ENCODE measurements around the gene SLC39A1. TPM values are rescaled to one million over a fixed set of nuclear protein-coding genes. Genes with fewer than 3 reads are reported as not detected.

The SLC39A1 gene
- total and polyA plus RNA-seq, 9 of the 15 experiments (the other 6 are each of a cell fraction or from before 2014, with no cell fraction given) = 9.9 to 81.1 (median 62.7) TPM

DNA sequence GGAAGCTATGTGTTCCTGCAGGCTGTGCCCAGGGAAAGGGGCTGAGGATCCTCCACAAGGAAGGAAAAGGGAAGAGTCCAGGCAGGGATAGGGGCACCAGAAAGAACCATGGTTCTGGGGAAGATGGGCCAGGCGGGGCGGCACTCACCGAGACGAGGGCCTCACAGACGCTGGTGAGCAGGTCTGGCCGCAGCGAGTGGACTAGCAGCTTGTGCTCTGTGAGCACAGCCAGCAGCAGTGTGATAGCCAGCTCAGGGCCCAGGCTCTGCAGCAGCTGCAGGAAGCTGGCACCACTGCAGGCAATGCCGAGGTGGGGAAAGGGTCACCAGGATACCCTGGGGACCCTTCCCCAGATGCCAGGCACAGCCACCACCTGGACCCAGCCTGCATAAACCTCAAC, 22.6 kb downstream of the SLC39A1 start (continued):
- TF ChIP-seq ZNF217 (CRISPR knock-in tag; IDR thresholded peaks at IDR 0.05) = no peak

DNA sequence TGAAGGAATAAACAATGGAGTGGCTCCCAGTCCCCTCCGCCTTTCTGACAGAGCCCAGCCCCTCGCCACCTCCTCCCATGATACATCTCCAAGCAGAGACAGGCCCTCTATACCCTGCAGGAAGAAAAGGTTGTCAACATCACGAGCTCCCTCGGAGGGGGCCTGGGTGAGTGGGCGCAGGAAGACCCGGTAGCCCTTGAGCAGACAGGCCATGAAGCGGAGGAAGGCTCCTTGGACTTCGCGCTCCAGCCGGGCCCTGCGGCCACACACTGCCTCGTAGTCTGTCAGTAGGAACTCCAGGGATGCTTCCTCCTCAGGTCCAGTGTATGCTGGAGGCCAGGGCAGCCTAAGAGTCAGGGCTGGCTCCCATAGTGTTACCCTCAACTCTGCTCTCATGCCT, 23.9 kb downstream of the SLC39A1 start:
- DNase-seq (ENCODE audit: extremely low read depth in 1 of 4, low spot score in 3 of 4) (no peak), ATAC-seq (no peak), FAIRE-seq (no peak)
- intact Hi-C loops (cut with micrococcal nuclease) (no loop called here), in situ Hi-C loops (cut with MboI) (no loop called here)
- H3K4me1 ChIP-seq (replicated peaks in 1 of 2; ENCODE audit: control insufficient read depth in 2 of 2, insufficient read depth in 2 of 2, low read length in 2 of 2) = peaks cover 3 to 8% of the 10 kb centered on the region in 2 experiments; a peak in 3 of 5 replicates
- no peaks in the 10 kb centered on the region for H3K27me3 ChIP-seq (ENCODE audit: control insufficient read depth in 2 of 2, insufficient read depth in 2 of 2, low read length in 2 of 2)
- no peak overlapping the region for H3K9ac ChIP-seq (ENCODE audit: insufficient read depth in 1 of 2, low read depth in 2 of 2, low read length in 2 of 2)
- no peaks in the 10 kb centered on the region for H4K20me1 ChIP-seq (replicated peaks; ENCODE audit: control insufficient read depth, insufficient read depth, low read length)
- no peaks in the 10 kb centered on the region for H3K9me1 ChIP-seq (ENCODE audit: control insufficient read depth, insufficient read depth, low read length)
- H2AFZ ChIP-seq (ENCODE audit: low read depth, low read length) = no peak overlapping the region
- BruUV-seq (replicated peaks) = no TSS peak
- CTCF ChIA-PET (ENCODE audit: low intra/inter-chr PET ratio) = no interaction called here
- H3K4me3 ChIP-seq = no peak overlapping the region
- H3K4me2 ChIP-seq (ENCODE audit: insufficient read depth, low read length) = no peak overlapping the region
- 89% methylated on average over 6 of the region's 12 CpGs for WGBS (ENCODE audit: insufficient coverage, low coverage, missing lambda C conversion rate)
- H3K79me2 ChIP-seq (ENCODE audit: control insufficient read depth, insufficient read depth, low read length) = peaks cover 9% of the 10 kb centered on the region
- POLR2A ChIA-PET = interaction anchor here (0.7 to 3.0 kb wide), 4 partner anchors 10 to 51 kb away, joined by 4 to 10 read pairs (median 8); partner anchors contain the start of genes CRTC2, GATAD2B and RPS27
- no peaks in the 10 kb centered on the region for H3K9me3 ChIP-seq (replicated peaks; ENCODE audit: control insufficient read depth, insufficient read depth, low read depth, low read length)
- H3K36me3 ChIP-seq (ENCODE audit: control insufficient read depth, insufficient read depth, low read length) = peaks cover 90% of the 10 kb centered on the region
- no peak overlapping the region for H3K27ac ChIP-seq (ENCODE audit: extremely low read depth, low read depth, low read length)
- TF ChIP-seq PTRF (tag; IDR thresholded peaks at IDR 0.05) (no peak), ETV5 (CRISPR knock-in tag; IDR thresholded peaks at IDR 0.05; ENCODE audit: low read depth) (no peak), MBD2 (IDR thresholded peaks at IDR 0.05; ENCODE audit: borderline replicate concordance, low read depth) (no peak), ARNT (IDR thresholded peaks at IDR 0.05) (no peak), DDX20 (tag; IDR thresholded peaks at IDR 0.05; ENCODE audit: low read depth) (no peak), POLR2AphosphoS5 (IDR thresholded peaks at IDR 0.05; ENCODE audit: control insufficient read depth, insufficient read depth, low read depth, low read length) (no peak), ZNF589 (CRISPR knock-in tag; IDR thresholded peaks at IDR 0.05; ENCODE audit: low read depth) (no peak), RBM15 (IDR thresholded peaks at IDR 0.05; ENCODE audit: insufficient read depth, low read length) (no peak), SIRT6 (IDR thresholded peaks at IDR 0.05; ENCODE audit: low read depth, low read length) (no peak), RBM39 (optimal IDR thresholded peaks at IDR 0.05; ENCODE audit: low read depth, low read length) (no peak), CAMTA2 (CRISPR knock-in tag; conservative IDR thresholded peaks at IDR 0.05) (no peak), FOSL1 (tag; conservative IDR thresholded peaks at IDR 0.05) (no peak), MAFK (IDR thresholded peaks at IDR 0.05; ENCODE audit: low read length) (no peak)
- TF ChIP-seq, protein P1, sequence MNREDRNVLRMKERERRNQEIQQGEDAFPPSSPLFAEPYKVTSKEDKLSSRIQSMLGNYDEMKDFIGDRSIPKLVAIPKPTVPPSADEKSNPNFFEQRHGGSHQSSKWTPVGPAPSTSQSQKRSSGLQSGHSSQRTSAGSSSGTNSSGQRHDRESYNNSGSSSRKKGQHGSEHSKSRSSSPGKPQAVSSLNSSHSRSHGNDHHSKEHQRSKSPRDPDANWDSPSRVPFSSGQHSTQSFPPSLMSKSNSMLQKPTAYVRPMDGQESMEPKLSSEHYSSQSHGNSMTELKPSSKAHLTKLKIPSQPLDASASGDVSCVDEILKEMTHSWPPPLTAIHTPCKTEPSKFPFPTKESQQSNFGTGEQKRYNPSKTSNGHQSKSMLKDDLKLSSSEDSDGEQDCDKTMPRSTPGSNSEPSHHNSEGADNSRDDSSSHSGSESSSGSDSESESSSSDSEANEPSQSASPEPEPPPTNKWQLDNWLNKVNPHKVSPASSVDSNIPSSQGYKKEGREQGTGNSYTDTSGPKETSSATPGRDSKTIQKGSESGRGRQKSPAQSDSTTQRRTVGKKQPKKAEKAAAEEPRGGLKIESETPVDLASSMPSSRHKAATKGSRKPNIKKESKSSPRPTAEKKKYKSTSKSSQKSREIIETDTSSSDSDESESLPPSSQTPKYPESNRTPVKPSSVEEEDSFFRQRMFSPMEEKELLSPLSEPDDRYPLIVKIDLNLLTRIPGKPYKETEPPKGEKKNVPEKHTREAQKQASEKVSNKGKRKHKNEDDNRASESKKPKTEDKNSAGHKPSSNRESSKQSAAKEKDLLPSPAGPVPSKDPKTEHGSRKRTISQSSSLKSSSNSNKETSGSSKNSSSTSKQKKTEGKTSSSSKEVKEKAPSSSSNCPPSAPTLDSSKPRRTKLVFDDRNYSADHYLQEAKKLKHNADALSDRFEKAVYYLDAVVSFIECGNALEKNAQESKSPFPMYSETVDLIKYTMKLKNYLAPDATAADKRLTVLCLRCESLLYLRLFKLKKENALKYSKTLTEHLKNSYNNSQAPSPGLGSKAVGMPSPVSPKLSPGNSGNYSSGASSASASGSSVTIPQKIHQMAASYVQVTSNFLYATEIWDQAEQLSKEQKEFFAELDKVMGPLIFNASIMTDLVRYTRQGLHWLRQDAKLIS (CRISPR knock-in tag; IDR thresholded peaks at IDR 0.05) = no peak
- TF ChIP-seq, protein P2, sequence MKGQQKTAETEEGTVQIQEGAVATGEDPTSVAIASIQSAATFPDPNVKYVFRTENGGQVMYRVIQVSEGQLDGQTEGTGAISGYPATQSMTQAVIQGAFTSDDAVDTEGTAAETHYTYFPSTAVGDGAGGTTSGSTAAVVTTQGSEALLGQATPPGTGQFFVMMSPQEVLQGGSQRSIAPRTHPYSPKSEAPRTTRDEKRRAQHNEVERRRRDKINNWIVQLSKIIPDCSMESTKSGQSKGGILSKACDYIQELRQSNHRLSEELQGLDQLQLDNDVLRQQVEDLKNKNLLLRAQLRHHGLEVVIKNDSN (CRISPR knock-in tag; IDR thresholded peaks at IDR 0.05) = no peak
- TF ChIP-seq, protein P3, sequence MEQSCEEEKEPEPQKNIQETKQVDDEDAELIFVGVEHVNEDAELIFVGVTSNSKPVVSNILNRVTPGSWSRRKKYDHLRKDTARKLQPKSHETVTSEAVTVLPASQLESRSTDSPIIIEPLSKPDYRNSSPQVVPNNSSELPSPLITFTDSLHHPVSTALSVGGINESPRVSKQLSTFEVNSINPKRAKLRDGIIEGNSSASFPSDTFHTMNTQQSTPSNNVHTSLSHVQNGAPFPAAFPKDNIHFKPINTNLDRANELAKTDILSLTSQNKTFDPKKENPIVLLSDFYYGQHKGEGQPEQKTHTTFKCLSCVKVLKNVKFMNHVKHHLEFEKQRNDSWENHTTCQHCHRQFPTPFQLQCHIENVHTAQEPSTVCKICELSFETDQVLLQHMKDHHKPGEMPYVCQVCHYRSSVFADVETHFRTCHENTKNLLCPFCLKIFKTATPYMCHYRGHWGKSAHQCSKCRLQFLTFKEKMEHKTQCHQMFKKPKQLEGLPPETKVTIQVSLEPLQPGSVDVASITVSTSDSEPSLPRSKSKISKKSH (CRISPR knock-in tag; IDR thresholded peaks at IDR 0.05) = no peak
